HepG2 (cell line): ENCODE results near the gene CDSN. TPM values are rescaled to one million over a fixed set of nuclear protein-coding genes. Genes with fewer than 3 reads are reported as not detected.

Experiments
- ATAC-seq: fragments of 200-7000 bp; cut with Tn5 transposase; 3 replicates; pipeline ENCODE4 v1.9.1; 2020; ENCODE audit warnings: mild to moderate bottlenecking, moderate library complexity
- BruUV-seq: library from RNA; stranded (reverse); fragments of 400-500 nt; replicated peaks from 2 replicates; lab custom pipeline; 2021; lab: Mats Ljungman, UMichigan
- CTCF ChIA-PET: fragments of 300-600 bp; formaldehyde crosslinking; extraction: SDS; loops from one replicate; lab custom pipeline; 2021; ENCODE audit warnings: low total read pairs, inconsistent platforms, low intra/inter-chr PET ratio; lab: Yijun Ruan, JAX
- POLR2A ChIA-PET: fragments of 350-600 bp; sonication (Branson Sonifier 250); formaldehyde crosslinking; loops from one replicate; lab custom pipeline; 2020; ENCODE audit warnings: antibody characterized with exemption, inconsistent platforms; lab: Yijun Ruan, JAX
- DNase-seq: peaks from one replicate; pipeline ENCODE4 v3.0.0-alpha.2; 2015; ENCODE audit warnings: low spot score
- FAIRE-seq: peaks from 3 replicates; lab custom pipeline; 2011; peaks lifted over from hg19 to GRCh38; lab: Jason Lieb, UNC
- H2AFZ ChIP-seq: one replicate; pipeline ENCODE4 v1.6.1; 2011; ENCODE audit warnings: low read length, inconsistent platforms
- H3K27ac ChIP-seq: fragments of 300-600 bp; 3 replicates; pipeline ENCODE4 v1.8.0; 2011; ENCODE audit warnings: mixed run types, mild to moderate bottlenecking, mixed read lengths, low read length, inconsistent platforms; ENCODE audit not compliant: insufficient read depth; ENCODE audit errors: extremely low read length
- H3K27me3 ChIP-seq, 2 experiments: fragments of 200-600 bp in 1 of 2; 2 replicates in 1 of 2; 3 replicates in 1 of 2; pipeline versions ENCODE4 v1.6.0 to v1.8.0; 2011; ENCODE audit warnings: low read length in 2 of 2, mild to moderate bottlenecking in 2 of 2, moderate library complexity in 2 of 2, inconsistent platforms in 1 of 2; ENCODE audit not compliant: insufficient read depth in 2 of 2, control insufficient read depth in 1 of 2
- H3K36me3 ChIP-seq, 2 experiments: fragments of 200-600 bp in 1 of 2; replicated peaks in 1 of 2; 2 replicates in 1 of 2; 3 replicates in 1 of 2; pipeline versions ENCODE4 v1.5.1 to v1.8.0; 2011; ENCODE audit warnings: low read length in 2 of 2, inconsistent platforms in 1 of 2; ENCODE audit not compliant: insufficient read depth in 2 of 2, control insufficient read depth in 1 of 2
- H3K4me1 ChIP-seq: 2 replicates; pipeline ENCODE4 v1.5.1; 2012; ENCODE audit warnings: low read length, inconsistent platforms; ENCODE audit not compliant: insufficient read depth
- H3K4me2 ChIP-seq: 2 replicates; pipeline ENCODE4 v1.6.0; 2011; ENCODE audit warnings: low read depth, low read length, inconsistent platforms
- H3K4me3 ChIP-seq, 3 experiments: fragments of 200-600 bp in 1 of 3; sonication (generic), shearing (Covaris generic) in 1 of 3; replicated peaks in 1 of 3; 2 replicates each; pipeline ENCODE4 v1.5.1; 2011 to 2016; ENCODE audit warnings: low read length in 3 of 3, inconsistent platforms in 2 of 3, low read depth in 2 of 3, mild to moderate bottlenecking in 2 of 3, control low read depth in 1 of 3, mixed read lengths in 1 of 3; ENCODE audit not compliant: insufficient read depth in 1 of 3
- H3K79me2 ChIP-seq: one replicate; pipeline ENCODE4 v1.6.1; 2011; ENCODE audit warnings: low read length, inconsistent platforms; ENCODE audit not compliant: insufficient read depth
- H3K9ac ChIP-seq: 2 replicates; pipeline ENCODE4 v1.6.0; 2011; ENCODE audit warnings: mild to moderate bottlenecking, low read depth, low read length, inconsistent platforms; ENCODE audit not compliant: insufficient read depth
- H3K9me3 ChIP-seq: 2 replicates; pipeline ENCODE4 v1.5.1; 2012; ENCODE audit warnings: mild to moderate bottlenecking, low read length
- H4K20me1 ChIP-seq: 2 replicates; pipeline ENCODE4 v1.6.0; 2011; ENCODE audit warnings: inconsistent platforms, mild to moderate bottlenecking, low read length, moderate library complexity; ENCODE audit not compliant: insufficient read depth
- ARNT ChIP-seq: fragments of 450-650 bp; IDR thresholded peaks from 2 replicates; pipeline ENCODE4 v1.6.1; 2017
- ATF6 ChIP-seq: sonication (generic); formaldehyde crosslinking; conservative IDR thresholded peaks from 2 replicates; pipeline ENCODE4 v1.4.0; 2020; ENCODE audit warnings: missing genetic modification reagents
- ONECUT2 ChIP-seq: sonication (generic); formaldehyde crosslinking; IDR thresholded peaks from 2 replicates; pipeline ENCODE4 v1.4.0; 2020; ENCODE audit warnings: missing genetic modification reagents
- PHF5A ChIP-seq: IDR thresholded peaks from one replicate; pipeline ENCODE4 v1.6.1; 2018; ENCODE audit warnings: low read depth, missing genetic modification reagents; ENCODE audit not compliant: unreplicated experiment
- RFX1 ChIP-seq: fragments of 450-650 bp; IDR thresholded peaks from 2 replicates; pipeline ENCODE4 v1.6.1; 2017
- SAP130 ChIP-seq: IDR thresholded peaks from 2 replicates; pipeline ENCODE4 v1.6.1; 2016; ENCODE audit warnings: low read depth
- TAF1 ChIP-seq: sonication (generic); formaldehyde crosslinking; IDR thresholded peaks from 2 replicates; pipeline ENCODE4 v1.4.0; 2020; ENCODE audit warnings: missing genetic modification reagents
- TOPORS ChIP-seq: sonication (generic); formaldehyde crosslinking; IDR thresholded peaks from 2 replicates; pipeline ENCODE4 v1.8.0; 2023; ENCODE audit warnings: mild to moderate bottlenecking, missing genetic modification reagents
- ZBTB42 ChIP-seq: sonication (generic); formaldehyde crosslinking; IDR thresholded peaks from 2 replicates; pipeline ENCODE4 v1.5.0; 2020; ENCODE audit warnings: mild to moderate bottlenecking, missing genetic modification reagents
- ZC3H13 ChIP-seq: sonication (generic); formaldehyde crosslinking; IDR thresholded peaks from 2 replicates; pipeline ENCODE4 v1.8.1; 2023; ENCODE audit warnings: mild to moderate bottlenecking, missing genetic modification reagents, moderate library complexity
- ZNF12 ChIP-seq: sonication (generic); formaldehyde crosslinking; IDR thresholded peaks from 2 replicates; pipeline ENCODE4 v1.5.0; 2020; ENCODE audit warnings: missing genetic modification reagents
- ZNF317 ChIP-seq: sonication (generic); formaldehyde crosslinking; IDR thresholded peaks from 2 replicates; pipeline ENCODE4 v1.5.0; 2020; ENCODE audit warnings: mild to moderate bottlenecking, missing genetic modification reagents
- ZNF501 ChIP-seq: sonication (generic); formaldehyde crosslinking; IDR thresholded peaks from 2 replicates; pipeline ENCODE4 v1.5.1; 2020; ENCODE audit warnings: mild to moderate bottlenecking, moderate library complexity, missing genetic modification reagents
- ZNF512B ChIP-seq: sonication (generic); formaldehyde crosslinking; IDR thresholded peaks from 2 replicates; pipeline ENCODE4 v1.5.1; 2020; ENCODE audit warnings: missing genetic modification reagents, mild to moderate bottlenecking, borderline replicate concordance
- ZNF547 ChIP-seq: sonication (generic); formaldehyde crosslinking; IDR thresholded peaks from 2 replicates; pipeline ENCODE4 v1.5.1; 2020; ENCODE audit warnings: mild to moderate bottlenecking, missing genetic modification reagents
- ZNF776 ChIP-seq: sonication (generic); formaldehyde crosslinking; IDR thresholded peaks from 2 replicates; pipeline ENCODE4 v1.4.0; 2020; ENCODE audit warnings: mild to moderate bottlenecking, missing genetic modification reagents
- WGBS: methylation state at CpG from one replicate; pipeline ENCODE4 v1.1.6; 2017; ENCODE audit warnings: low lambda C conversion rate; 5-methylcytosine and 5-hydroxymethylcytosine counted together
- in situ Hi-C: cut with HindIII; loops from 2 replicates; pipeline ENCODE4 v1.10.0; 2017; ENCODE audit warnings: low pct_unique_long_range_greater_than_20kb; ENCODE audit not compliant: extremely low pct_ligation_motif_present
- intact Hi-C: fragments of 100-400 bp; cut with micrococcal nuclease; formaldehyde crosslinking; loops from one replicate; pipeline ENCODE4 v1.10.0; 2022; ENCODE audit not compliant: unreplicated experiment
- polyA plus RNA-seq, 8 experiments: library from polyadenylated mRNA; depleted of rRNA in 3 of 8; stranded (reverse) in 7 of 8; unstranded in 1 of 8; fragments of >200 nt; fragmentation: Illumina TruSeq in 4 of 8; extraction: Trizol in 4 of 8; gene quantifications; 2 replicates each; pipeline versions ENCODE4 v1.2.1 to v1.2.3, GENCODE V29; 2011 to 2016; ENCODE audit warnings: low read depth in 4 of 8, missing spikeins in 1 of 8, mixed read lengths in 1 of 8; ENCODE audit not compliant: insufficient read depth in 1 of 8
- total RNA-seq, 5 experiments: library from RNA; depleted of rRNA; stranded (reverse); fragments of >200 nt; fragmentation: Illumina TruSeq; extraction: Trizol; gene quantifications; 2 replicates each; pipeline ENCODE4 v1.2.3, GENCODE V29; 2016; ENCODE audit warnings: low read depth in 1 of 5
- TF ChIP-seq, protein P1 (sequence below): sonication (generic); formaldehyde crosslinking; IDR thresholded peaks from 2 replicates; pipeline ENCODE4 v1.4.0; 2020; ENCODE audit warnings: missing genetic modification reagents, mild to moderate bottlenecking, borderline replicate concordance
- TF ChIP-seq, protein P2 (sequence below): sonication (generic); formaldehyde crosslinking; IDR thresholded peaks from 2 replicates; pipeline ENCODE4 v1.5.0; 2020; ENCODE audit warnings: missing genetic modification reagents, mild to moderate bottlenecking, borderline replicate concordance

The CDSN gene
- total and polyA plus RNA-seq, 2 of the 13 experiments (the other 11 are each of a cell fraction or from before 2014, with no cell fraction given), result not detected

DNA sequence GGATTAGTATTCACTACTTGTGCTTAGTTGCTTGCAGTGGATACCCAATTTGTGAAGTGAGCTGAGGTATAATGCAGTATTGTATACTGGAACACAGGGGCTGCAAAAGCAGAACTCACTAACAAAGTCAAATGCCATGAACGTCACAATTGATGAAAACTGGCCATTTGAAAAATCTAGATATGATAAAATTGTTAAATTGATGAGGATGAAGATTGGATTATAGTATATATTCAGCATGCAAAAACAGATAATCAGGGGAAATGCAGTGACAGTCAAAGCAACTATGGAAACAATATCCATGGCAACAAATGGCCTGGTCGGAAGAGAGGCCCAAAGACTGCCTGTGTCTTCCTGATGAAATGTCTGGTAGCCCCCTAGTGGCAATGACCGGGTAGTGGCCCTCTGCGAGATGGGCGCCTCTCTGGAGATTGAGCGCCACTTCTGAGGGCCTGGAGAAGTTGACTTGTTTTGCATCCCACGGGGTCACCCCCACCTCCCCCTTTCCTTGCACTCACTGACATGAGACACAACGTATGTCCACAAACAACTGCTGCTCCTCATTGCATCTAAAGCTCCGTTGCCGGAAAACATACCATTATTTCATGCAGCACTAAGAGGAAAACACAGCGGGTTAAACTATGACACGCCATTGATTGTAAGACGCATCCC is 51.4 kb downstream of the CDSN start:
- Histone ChIP-seq H2AFZ (no peak overlapping the region), H3K9ac (no peak overlapping the region), H3K27me3 (peaks cover 0 to 7% of the 10 kb centered on the region in 2 experiments; a peak in 3 of 5 replicates), H3K27ac (no peak overlapping the region), H3K9me3 (no peaks in the 10 kb centered on the region), H3K4me3 (no peak overlapping the region), H3K4me2 (no peak overlapping the region), H4K20me1 (no peaks in the 10 kb centered on the region), H3K79me2 (no peaks in the 10 kb centered on the region), H3K36me3 (no peaks in the 10 kb centered on the region), H3K4me1 (no peaks in the 10 kb centered on the region)
- WGBS, result 34% methylated on average over 13 of the region's 13 CpGs
- BruUV-seq, result no TSS peak
- intact Hi-C loops (loop anchor here (5.0 kb wide), 1 partner anchor 242 kb away; no protein-coding TSS in a partner anchor), in situ Hi-C loops (no loop called here)
- POLR2A ChIA-PET, result no interaction called here
- ATAC-seq (peak; percentile 96), DNase-seq (peak; percentile 73), FAIRE-seq (peak; percentile 99)
- CTCF ChIA-PET, result interaction anchor here (1.1 to 1.3 kb wide), 3 partner anchors 10 to 154 kb away, joined by 6 to 9 read pairs (median 7); partner anchors contain the start of gene VARS2
- TF ChIP-seq ONECUT2 (CRISPR knock-in tag) (no peak), ZNF776 (CRISPR knock-in tag) (no peak), ZC3H13 (no peak), ZNF512B (no peak), ZNF501 (0 out of 2 replicates have a peak, but pooled peaks have one; percentile 17), PHF5A (no peak), TAF1 (CRISPR knock-in tag) (no peak), ATF6 (CRISPR knock-in tag) (no peak), ZNF12 (CRISPR knock-in tag) (no peak), SAP130 (peak; percentile 41; the same call in 1 of the 2 replicates), ZNF547 (CRISPR knock-in tag) (0 out of 2 replicates have a peak, but pooled peaks have one; percentile 26), ZBTB42 (no peak), RFX1 (peak; percentile 77), TOPORS (CRISPR knock-in tag) (no peak), ZNF317 (CRISPR knock-in tag) (no peak), ARNT (no peak)
- TF ChIP-seq, protein P1, sequence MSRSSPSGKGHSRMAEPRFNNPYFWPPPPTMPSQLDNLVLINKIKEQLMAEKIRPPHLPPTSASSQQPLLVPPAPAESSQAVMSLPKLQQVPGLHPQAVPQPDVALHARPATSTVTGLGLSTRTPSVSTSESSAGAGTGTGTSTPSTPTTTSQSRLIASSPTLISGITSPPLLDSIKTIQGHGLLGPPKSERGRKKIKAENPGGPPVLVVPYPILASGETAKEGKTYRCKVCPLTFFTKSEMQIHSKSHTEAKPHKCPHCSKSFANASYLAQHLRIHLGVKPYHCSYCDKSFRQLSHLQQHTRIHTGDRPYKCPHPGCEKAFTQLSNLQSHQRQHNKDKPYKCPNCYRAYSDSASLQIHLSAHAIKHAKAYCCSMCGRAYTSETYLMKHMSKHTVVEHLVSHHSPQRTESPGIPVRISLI (CRISPR knock-in tag), result no peak
- TF ChIP-seq, protein P2, sequence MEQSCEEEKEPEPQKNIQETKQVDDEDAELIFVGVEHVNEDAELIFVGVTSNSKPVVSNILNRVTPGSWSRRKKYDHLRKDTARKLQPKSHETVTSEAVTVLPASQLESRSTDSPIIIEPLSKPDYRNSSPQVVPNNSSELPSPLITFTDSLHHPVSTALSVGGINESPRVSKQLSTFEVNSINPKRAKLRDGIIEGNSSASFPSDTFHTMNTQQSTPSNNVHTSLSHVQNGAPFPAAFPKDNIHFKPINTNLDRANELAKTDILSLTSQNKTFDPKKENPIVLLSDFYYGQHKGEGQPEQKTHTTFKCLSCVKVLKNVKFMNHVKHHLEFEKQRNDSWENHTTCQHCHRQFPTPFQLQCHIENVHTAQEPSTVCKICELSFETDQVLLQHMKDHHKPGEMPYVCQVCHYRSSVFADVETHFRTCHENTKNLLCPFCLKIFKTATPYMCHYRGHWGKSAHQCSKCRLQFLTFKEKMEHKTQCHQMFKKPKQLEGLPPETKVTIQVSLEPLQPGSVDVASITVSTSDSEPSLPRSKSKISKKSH (CRISPR knock-in tag), result no peak
